HepG2 (cell line): Measurements from ENCODE around the gene MARVELD3. TPM values are rescaled to one million over a fixed set of nuclear protein-coding genes. Genes with fewer than 3 reads are reported as not detected.
A peak's percentile ranks its signal among the peaks of the same experiment; 100 is the strongest.

Experiments
- ARID2 ChIP-seq: sonication (generic); formaldehyde crosslinking; IDR thresholded peaks from 2 replicates; pipeline ENCODE4 v1.8.1; 2022; ENCODE audit warnings: mild to moderate bottlenecking, missing genetic modification reagents, borderline replicate concordance
- ATF6 ChIP-seq: sonication (generic); formaldehyde crosslinking; conservative IDR thresholded peaks from 2 replicates; pipeline ENCODE4 v1.4.0; 2020; ENCODE audit warnings: missing genetic modification reagents
- DMTF1 ChIP-seq: sonication (generic); formaldehyde crosslinking; IDR thresholded peaks from 2 replicates; pipeline ENCODE4 v1.4.0; 2020; ENCODE audit warnings: mild to moderate bottlenecking, missing genetic modification reagents
- JUNB ChIP-seq: sonication (generic); formaldehyde crosslinking; IDR thresholded peaks from 2 replicates; pipeline ENCODE4 v1.8.0; 2022; ENCODE audit warnings: missing genetic modification reagents, mild to moderate bottlenecking, borderline replicate concordance
- KAT7 ChIP-seq: IDR thresholded peaks from 2 replicates; pipeline ENCODE4 v1.6.1; 2018; ENCODE audit warnings: borderline replicate concordance, missing compliant biosample characterization
- MIXL1 ChIP-seq: IDR thresholded peaks from 2 replicates; pipeline ENCODE4 v1.6.1; 2016
- MLX ChIP-seq: IDR thresholded peaks from 2 replicates; pipeline ENCODE4 v1.6.1; 2016
- NCOA2 ChIP-seq: sonication (generic); formaldehyde crosslinking; IDR thresholded peaks from 2 replicates; pipeline ENCODE4 v1.8.0; 2022; ENCODE audit warnings: inconsistent platforms
- PHB2 ChIP-seq: fragments of 450-650 bp; IDR thresholded peaks from 2 replicates; pipeline ENCODE4 v1.6.1; 2018; ENCODE audit not compliant: partially characterized antibody
- SAFB2 ChIP-seq: sonication (generic); formaldehyde crosslinking; IDR thresholded peaks from 2 replicates; pipeline ENCODE4 v1.5.1; 2020; ENCODE audit warnings: missing genetic modification reagents, low read depth, mild to moderate bottlenecking, borderline replicate concordance
- ZNF569 ChIP-seq: sonication (generic); formaldehyde crosslinking; IDR thresholded peaks from 2 replicates; pipeline ENCODE4 v1.5.0; 2020; ENCODE audit warnings: mild to moderate bottlenecking, missing genetic modification reagents, moderate library complexity, borderline replicate concordance
- polyA plus RNA-seq, 8 experiments: library from polyadenylated mRNA; depleted of rRNA in 3 of 8; stranded (reverse) in 7 of 8; unstranded in 1 of 8; fragments of >200 nt; fragmentation: Illumina TruSeq in 4 of 8; extraction: Trizol in 4 of 8; gene quantifications; 2 replicates each; pipeline versions ENCODE4 v1.2.1 to v1.2.3, GENCODE V29; 2011 to 2016; ENCODE audit warnings: low read depth in 4 of 8, missing spikeins in 1 of 8, mixed read lengths in 1 of 8; ENCODE audit not compliant: insufficient read depth in 1 of 8
- total RNA-seq, 5 experiments: library from RNA; depleted of rRNA; stranded (reverse); fragments of >200 nt; fragmentation: Illumina TruSeq; extraction: Trizol; gene quantifications; 2 replicates each; pipeline ENCODE4 v1.2.3, GENCODE V29; 2016; ENCODE audit warnings: low read depth in 1 of 5
- TF ChIP-seq, protein P1 (sequence below): sonication (generic); formaldehyde crosslinking; IDR thresholded peaks from 2 replicates; pipeline ENCODE4 v1.9.0; 2021; ENCODE audit warnings: missing genetic modification reagents, borderline replicate concordance
- TF ChIP-seq, protein P2 (sequence below): sonication (generic); formaldehyde crosslinking; IDR thresholded peaks from 2 replicates; pipeline ENCODE4 v1.9.0; 2021; ENCODE audit warnings: missing genetic modification reagents, borderline replicate concordance
- TF ChIP-seq, protein P3 (sequence below): sonication (generic); formaldehyde crosslinking; IDR thresholded peaks from 2 replicates; pipeline ENCODE4 v1.4.0; 2020; ENCODE audit warnings: missing genetic modification reagents, borderline replicate concordance

Gene MARVELD3
- total and polyA plus RNA-seq, 2 of the 13 experiments (the other 11 are each of a cell fraction or from before 2014, with no cell fraction given): 4.8 to 5.6 TPM

DNA sequence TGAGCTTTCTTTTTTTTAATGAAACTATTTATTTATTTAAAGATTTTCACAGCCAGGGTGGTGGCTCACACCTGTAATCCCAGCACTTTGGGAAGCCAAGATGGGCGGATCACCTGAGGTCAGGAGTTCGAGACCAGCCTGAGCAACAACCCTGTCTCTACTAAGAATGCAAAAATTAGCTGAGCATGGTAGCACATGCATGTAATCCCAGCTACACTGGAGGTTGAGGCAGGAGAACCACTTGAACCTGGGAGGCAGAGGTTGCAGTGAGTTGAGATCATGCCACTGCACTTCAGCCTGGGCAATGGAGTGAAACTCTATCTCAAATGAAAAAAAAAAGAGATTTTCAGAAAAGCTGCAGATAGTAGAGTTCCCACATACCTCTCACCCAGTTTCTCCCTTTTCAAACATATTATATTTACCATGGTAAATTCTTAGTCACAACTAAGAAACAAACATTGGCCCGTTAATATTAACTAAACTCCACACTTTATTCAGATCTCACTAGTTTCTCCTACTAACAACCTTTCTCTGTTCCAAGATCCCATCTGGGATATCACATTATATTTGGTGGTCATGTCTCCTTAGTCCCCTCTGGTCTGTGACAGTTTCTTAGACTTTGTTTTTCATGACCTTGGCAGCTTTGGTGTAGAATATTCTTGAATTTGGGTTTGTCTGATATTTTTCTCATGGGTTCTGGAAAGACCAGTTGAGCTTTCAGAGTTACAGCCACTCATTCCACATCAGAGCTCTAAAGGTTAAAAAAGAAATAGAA, 41.3 kb upstream of the MARVELD3 start (continued):
- TF ChIP-seq, protein P1, sequence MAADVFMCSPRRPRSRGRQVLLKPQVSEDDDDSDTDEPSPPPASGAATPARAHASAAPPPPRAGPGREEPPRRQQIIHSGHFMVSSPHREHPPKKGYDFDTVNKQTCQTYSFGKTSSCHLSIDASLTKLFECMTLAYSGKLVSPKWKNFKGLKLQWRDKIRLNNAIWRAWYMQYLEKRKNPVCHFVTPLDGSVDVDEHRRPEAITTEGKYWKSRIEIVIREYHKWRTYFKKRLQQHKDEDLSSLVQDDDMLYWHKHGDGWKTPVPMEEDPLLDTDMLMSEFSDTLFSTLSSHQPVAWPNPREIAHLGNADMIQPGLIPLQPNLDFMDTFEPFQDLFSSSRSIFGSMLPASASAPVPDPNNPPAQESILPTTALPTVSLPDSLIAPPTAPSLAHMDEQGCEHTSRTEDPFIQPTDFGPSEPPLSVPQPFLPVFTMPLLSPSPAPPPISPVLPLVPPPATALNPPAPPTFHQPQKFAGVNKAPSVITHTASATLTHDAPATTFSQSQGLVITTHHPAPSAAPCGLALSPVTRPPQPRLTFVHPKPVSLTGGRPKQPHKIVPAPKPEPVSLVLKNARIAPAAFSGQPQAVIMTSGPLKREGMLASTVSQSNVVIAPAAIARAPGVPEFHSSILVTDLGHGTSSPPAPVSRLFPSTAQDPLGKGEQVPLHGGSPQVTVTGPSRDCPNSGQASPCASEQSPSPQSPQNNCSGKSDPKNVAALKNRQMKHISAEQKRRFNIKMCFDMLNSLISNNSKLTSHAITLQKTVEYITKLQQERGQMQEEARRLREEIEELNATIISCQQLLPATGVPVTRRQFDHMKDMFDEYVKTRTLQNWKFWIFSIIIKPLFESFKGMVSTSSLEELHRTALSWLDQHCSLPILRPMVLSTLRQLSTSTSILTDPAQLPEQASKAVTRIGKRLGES (CRISPR knock-in tag): no peak
- TF ChIP-seq NCOA2 (CRISPR knock-in tag) (no peak), KAT7 (CRISPR knock-in tag) (peak; percentile 64; the same call in 1 of the 2 replicates), ZNF569 (CRISPR knock-in tag) (no peak), MLX (CRISPR knock-in tag) (no peak), ATF6 (no peak), DMTF1 (CRISPR knock-in tag) (no peak), PHB2 (no peak), MIXL1 (CRISPR knock-in tag) (no peak), JUNB (CRISPR knock-in tag) (no peak), SAFB2 (CRISPR knock-in tag) (no peak), ARID2 (no peak)
- TF ChIP-seq, protein P2, sequence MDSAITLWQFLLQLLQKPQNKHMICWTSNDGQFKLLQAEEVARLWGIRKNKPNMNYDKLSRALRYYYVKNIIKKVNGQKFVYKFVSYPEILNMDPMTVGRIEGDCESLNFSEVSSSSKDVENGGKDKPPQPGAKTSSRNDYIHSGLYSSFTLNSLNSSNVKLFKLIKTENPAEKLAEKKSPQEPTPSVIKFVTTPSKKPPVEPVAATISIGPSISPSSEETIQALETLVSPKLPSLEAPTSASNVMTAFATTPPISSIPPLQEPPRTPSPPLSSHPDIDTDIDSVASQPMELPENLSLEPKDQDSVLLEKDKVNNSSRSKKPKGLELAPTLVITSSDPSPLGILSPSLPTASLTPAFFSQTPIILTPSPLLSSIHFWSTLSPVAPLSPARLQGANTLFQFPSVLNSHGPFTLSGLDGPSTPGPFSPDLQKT (CRISPR knock-in tag): no peak
- TF ChIP-seq, protein P3, sequence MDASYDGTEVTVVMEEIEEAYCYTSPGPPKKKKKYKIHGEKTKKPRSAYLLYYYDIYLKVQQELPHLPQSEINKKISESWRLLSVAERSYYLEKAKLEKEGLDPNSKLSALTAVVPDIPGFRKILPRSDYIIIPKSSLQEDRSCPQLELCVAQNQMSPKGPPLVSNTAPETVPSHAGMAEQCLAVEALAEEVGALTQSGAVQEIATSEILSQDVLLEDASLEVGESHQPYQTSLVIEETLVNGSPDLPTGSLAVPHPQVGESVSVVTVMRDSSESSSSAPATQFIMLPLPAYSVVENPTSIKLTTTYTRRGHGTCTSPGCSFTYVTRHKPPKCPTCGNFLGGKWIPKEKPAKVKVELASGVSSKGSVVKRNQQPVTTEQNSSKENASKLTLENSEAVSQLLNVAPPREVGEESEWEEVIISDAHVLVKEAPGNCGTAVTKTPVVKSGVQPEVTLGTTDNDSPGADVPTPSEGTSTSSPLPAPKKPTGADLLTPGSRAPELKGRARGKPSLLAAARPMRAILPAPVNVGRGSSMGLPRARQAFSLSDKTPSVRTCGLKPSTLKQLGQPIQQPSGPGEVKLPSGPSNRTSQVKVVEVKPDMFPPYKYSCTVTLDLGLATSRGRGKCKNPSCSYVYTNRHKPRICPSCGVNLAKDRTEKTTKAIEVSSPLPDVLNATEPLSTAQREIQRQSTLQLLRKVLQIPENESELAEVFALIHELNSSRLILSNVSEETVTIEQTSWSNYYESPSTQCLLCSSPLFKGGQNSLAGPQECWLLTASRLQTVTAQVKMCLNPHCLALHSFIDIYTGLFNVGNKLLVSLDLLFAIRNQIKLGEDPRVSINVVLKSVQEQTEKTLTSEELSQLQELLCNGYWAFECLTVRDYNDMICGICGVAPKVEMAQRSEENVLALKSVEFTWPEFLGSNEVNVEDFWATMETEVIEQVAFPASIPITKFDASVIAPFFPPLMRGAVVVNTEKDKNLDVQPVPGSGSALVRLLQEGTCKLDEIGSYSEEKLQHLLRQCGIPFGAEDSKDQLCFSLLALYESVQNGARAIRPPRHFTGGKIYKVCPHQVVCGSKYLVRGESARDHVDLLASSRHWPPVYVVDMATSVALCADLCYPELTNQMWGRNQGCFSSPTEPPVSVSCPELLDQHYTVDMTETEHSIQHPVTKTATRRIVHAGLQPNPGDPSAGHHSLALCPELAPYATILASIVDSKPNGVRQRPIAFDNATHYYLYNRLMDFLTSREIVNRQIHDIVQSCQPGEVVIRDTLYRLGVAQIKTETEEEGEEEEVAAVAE: no peak
